Ammon's horn (tissue), 1 donor: ENCODE measurements around the gene CPSF3.

Experiments
- DNase-seq: peaks from one replicate; pipeline ENCODE4 v3.0.0-alpha.2; 2016; ENCODE audit warnings: low spot score

Gene CPSF3

GRCh38 chr2:9518163-9518562 lies 94.7 kb downstream of the CPSF3 start:
- no peak for DNase-seq

- DNase-seq: no peak
Observed at GRCh38 chr2:9518780-9519179, 95.3 kb downstream of the CPSF3 start.

- DNase-seq: no peak
Observed at GRCh38 chr2:9519250-9519649, 95.8 kb downstream of the CPSF3 start.
